Parathyroid adenoma (tissue), 2 donors: ENCODE data around the gene CD9.

Experiments
- H2AFZ ChIP-seq: fragments of 300-600 bp; sonication (generic); one replicate; pipeline ENCODE4 v1.7.0; 2017; ENCODE audit warnings: antibody characterized with exemption, mild to moderate bottlenecking
- H3K27ac ChIP-seq: fragments of 300-600 bp; sonication (generic); one replicate; pipeline ENCODE4 v1.7.0; 2017
- H3K27me3 ChIP-seq: fragments of 300-600 bp; sonication (generic); one replicate; pipeline ENCODE4 v1.7.0; 2017; ENCODE audit warnings: low read length; ENCODE audit not compliant: control insufficient read depth, insufficient read depth
- H3K36me3 ChIP-seq: fragments of 300-600 bp; sonication (generic); one replicate; pipeline ENCODE4 v1.7.0; 2017; ENCODE audit warnings: low read length; ENCODE audit not compliant: control insufficient read depth, insufficient read depth
- H3K4me1 ChIP-seq: fragments of 300-600 bp; sonication (generic); one replicate; pipeline ENCODE4 v1.7.0; 2017; ENCODE audit warnings: control low read depth
- H3K4me2 ChIP-seq: fragments of 300-600 bp; sonication (generic); one replicate; pipeline ENCODE4 v1.7.0; 2017; ENCODE audit warnings: low read length
- H3K4me3 ChIP-seq: fragments of 300-600 bp; sonication (generic); one replicate; pipeline ENCODE4 v1.7.0; 2017; ENCODE audit warnings: low read depth, low read length
- H3K79me2 ChIP-seq: fragments of 300-600 bp; sonication (generic); one replicate; pipeline ENCODE4 v1.7.0; 2017; ENCODE audit warnings: control low read depth
- H3K9ac ChIP-seq: fragments of 300-600 bp; sonication (generic); one replicate; pipeline ENCODE4 v1.7.0; 2017; ENCODE audit warnings: mild to moderate bottlenecking
- H3K9me3 ChIP-seq: fragments of 300-600 bp; sonication (generic); one replicate; pipeline ENCODE4 v1.7.0; 2017; ENCODE audit warnings: low read length; ENCODE audit not compliant: control insufficient read depth
- TF ChIP-seq, protein P1 (sequence below): fragments of 300-600 bp; sonication (generic); IDR thresholded peaks from one replicate; pipeline ENCODE4 v1.7.0; 2017; ENCODE audit warnings: antibody characterized with exemption, mild to moderate bottlenecking
- donor health status: primary hyperparathyroidism.

CD9 gene

DNA sequence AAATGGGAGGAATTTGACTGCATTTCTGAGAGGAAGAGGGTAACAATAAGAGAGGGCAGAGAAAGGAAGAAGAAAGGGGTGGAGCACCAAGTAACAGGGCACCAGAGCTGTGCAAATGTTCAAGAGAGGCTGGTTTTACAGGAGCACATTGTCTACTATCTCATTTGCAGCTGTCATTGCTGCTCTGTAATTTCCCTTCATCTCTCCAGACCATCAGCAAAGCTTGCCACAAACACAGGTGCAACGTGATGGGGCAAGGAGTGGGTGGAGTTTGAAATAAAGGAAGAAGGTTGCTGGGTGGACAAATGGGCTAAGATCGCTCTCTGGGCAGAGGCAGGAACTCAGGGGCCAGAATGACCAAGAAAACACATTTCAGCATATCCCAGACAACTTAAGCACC lies 62.4 kb downstream of the CD9 start:
- H3K27ac ChIP-seq, result peak overlapping the region; percentile 98
- H2AFZ ChIP-seq, result peak overlapping the region; percentile 85
- H3K27me3 ChIP-seq, result no peaks in the 10 kb centered on the region
- H3K36me3 ChIP-seq, result no peaks in the 10 kb centered on the region
- no peaks in the 10 kb centered on the region for H3K9me3 ChIP-seq
- no peak overlapping the region for H3K9ac ChIP-seq
- peaks cover 75% of the 10 kb centered on the region for H3K4me1 ChIP-seq
- no peak overlapping the region for H3K4me3 ChIP-seq
- H3K79me2 ChIP-seq, result no peaks in the 10 kb centered on the region
- peak overlapping the region; percentile 44 for H3K4me2 ChIP-seq
- TF ChIP-seq, protein P1, sequence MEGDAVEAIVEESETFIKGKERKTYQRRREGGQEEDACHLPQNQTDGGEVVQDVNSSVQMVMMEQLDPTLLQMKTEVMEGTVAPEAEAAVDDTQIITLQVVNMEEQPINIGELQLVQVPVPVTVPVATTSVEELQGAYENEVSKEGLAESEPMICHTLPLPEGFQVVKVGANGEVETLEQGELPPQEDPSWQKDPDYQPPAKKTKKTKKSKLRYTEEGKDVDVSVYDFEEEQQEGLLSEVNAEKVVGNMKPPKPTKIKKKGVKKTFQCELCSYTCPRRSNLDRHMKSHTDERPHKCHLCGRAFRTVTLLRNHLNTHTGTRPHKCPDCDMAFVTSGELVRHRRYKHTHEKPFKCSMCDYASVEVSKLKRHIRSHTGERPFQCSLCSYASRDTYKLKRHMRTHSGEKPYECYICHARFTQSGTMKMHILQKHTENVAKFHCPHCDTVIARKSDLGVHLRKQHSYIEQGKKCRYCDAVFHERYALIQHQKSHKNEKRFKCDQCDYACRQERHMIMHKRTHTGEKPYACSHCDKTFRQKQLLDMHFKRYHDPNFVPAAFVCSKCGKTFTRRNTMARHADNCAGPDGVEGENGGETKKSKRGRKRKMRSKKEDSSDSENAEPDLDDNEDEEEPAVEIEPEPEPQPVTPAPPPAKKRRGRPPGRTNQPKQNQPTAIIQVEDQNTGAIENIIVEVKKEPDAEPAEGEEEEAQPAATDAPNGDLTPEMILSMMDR, result no peak

DNA sequence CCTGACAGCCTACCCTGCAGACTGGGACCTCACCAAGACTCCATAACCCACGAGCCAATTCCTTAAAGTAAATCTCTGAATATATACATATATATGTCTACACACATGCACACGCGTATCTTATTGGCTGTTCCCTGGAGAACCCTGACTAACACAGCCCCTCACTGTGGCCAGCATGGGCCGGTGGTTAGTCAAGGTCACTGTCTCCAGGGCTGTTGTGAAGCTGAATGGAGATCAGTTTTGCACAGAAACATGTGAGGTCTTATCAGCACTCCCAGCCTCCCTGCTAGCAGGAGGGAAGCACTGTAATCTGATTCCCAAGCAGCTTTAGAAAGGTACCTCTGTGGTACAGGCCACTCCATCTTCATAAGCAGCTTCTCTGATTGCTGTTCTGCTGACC lies 63.7 kb downstream of the CD9 start:
- Histone ChIP-seq H3K4me1 (peaks cover 74% of the 10 kb centered on the region), H3K27me3 (no peaks in the 10 kb centered on the region), H3K4me2 (peak overlapping the region; percentile 57), H3K4me3 (no peak overlapping the region), H3K9me3 (no peaks in the 10 kb centered on the region), H2AFZ (peak overlapping the region; percentile 66), H3K79me2 (no peaks in the 10 kb centered on the region), H3K36me3 (no peaks in the 10 kb centered on the region), H3K27ac (peak overlapping the region; percentile 98), H3K9ac (no peak overlapping the region)
- TF ChIP-seq, protein P1, result no peak

DNA sequence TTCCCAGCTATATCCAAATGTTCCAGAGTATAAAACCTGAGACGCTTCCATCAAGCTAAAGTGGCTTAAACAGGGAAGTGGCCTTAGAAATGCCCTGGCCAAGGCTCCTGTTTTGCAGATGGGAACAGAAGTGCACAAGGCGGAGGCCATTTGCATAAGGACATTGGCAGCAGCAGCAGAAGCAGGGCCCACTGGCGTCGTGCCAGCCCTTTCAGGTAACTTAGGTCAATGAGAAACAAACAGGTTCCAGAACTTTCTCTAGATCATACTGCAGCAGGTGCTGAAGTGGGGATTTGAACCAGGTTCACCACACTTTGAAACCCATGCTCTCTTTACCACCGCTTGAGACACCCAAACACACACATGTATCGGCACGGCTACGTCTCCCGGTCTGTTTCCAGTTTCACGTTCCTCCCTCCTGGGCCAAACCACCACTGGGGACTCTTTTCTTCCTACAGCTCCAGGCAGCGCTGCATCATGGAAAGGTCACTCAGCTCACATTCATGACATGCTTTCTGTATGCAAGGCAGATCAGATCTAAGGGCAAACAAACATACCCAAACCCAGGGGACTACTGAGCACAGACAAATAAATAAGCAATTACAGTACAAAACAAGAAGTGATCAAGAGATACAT lies 64.3 kb downstream of the CD9 start:
- H3K27ac ChIP-seq, result peak overlapping the region; percentile 98
- peak overlapping the region; percentile 57 for H3K4me2 ChIP-seq
- H3K9me3 ChIP-seq, result no peaks in the 10 kb centered on the region
- no peaks in the 10 kb centered on the region for H3K27me3 ChIP-seq
- no peaks in the 10 kb centered on the region for H3K36me3 ChIP-seq
- H3K4me3 ChIP-seq, result no peak overlapping the region
- H3K9ac ChIP-seq, result no peak overlapping the region
- TF ChIP-seq, protein P1, result no peak
- peak overlapping the region; percentile 66 for H2AFZ ChIP-seq
- H3K79me2 ChIP-seq, result no peaks in the 10 kb centered on the region
- peaks cover 77% of the 10 kb centered on the region for H3K4me1 ChIP-seq

- H3K4me3 ChIP-seq, result no peak overlapping the region
- H3K9ac ChIP-seq, result no peak overlapping the region
- H3K4me2 ChIP-seq, result peak overlapping the region; percentile 57
- no peaks in the 10 kb centered on the region for H3K79me2 ChIP-seq
- TF ChIP-seq, protein P1, result no peak
- no peaks in the 10 kb centered on the region for H3K9me3 ChIP-seq
- peaks cover 75% of the 10 kb centered on the region for H3K4me1 ChIP-seq
- H3K27ac ChIP-seq, result peak overlapping the region; percentile 98
- no peaks in the 10 kb centered on the region for H3K27me3 ChIP-seq
- H3K36me3 ChIP-seq, result no peaks in the 10 kb centered on the region
- no peak overlapping the region for H2AFZ ChIP-seq
Observed at GRCh38 chr12:6265038-6265405, 64.8 kb downstream of the CD9 start.

- H2AFZ ChIP-seq, result peak overlapping the region; percentile 20
- H3K4me3 ChIP-seq, result no peak overlapping the region
- H3K9me3 ChIP-seq, result no peaks in the 10 kb centered on the region
- H3K36me3 ChIP-seq, result no peaks in the 10 kb centered on the region
- H3K4me1 ChIP-seq, result peaks cover 67% of the 10 kb centered on the region
- peak overlapping the region; percentile 2 for H3K4me2 ChIP-seq
- H3K79me2 ChIP-seq, result no peaks in the 10 kb centered on the region
- H3K9ac ChIP-seq, result no peak overlapping the region
- TF ChIP-seq, protein P1, result no peak
- H3K27me3 ChIP-seq, result no peaks in the 10 kb centered on the region
- H3K27ac ChIP-seq, result peak overlapping the region; percentile 93
Observed at GRCh38 chr12:6266541-6266966, 66.4 kb downstream of the CD9 start.
